SK-N-SH treated with all-trans-retinoic acid at 6 μM for 48 hours (cell line): ENCODE data around the gene VPS26A.

ENCODE experiments used
- ARNTL ChIP-seq: fragments of 450-650 bp; formaldehyde crosslinking; IDR thresholded peaks from 2 replicates; pipeline ENCODE4 v1.5.0; 2020; ENCODE audit warnings: low read depth, mild to moderate bottlenecking, moderate library complexity, borderline replicate concordance
- BACH2 ChIP-seq: fragments of 250-450 bp; sonication (Bioruptor Pico); IDR thresholded peaks from 2 replicates; pipeline ENCODE4 v1.9.0; 2021; ENCODE audit warnings: mild to moderate bottlenecking, borderline replicate concordance
- CSDC2 ChIP-seq: fragments of 250-450 bp; sonication (Bioruptor Pico); IDR thresholded peaks from 2 replicates; pipeline ENCODE4 v1.5.0; 2020; ENCODE audit warnings: mild to moderate bottlenecking, moderate library complexity
- GLIS3 ChIP-seq: fragments of 250-450 bp; sonication (Bioruptor Pico); IDR thresholded peaks from 2 replicates; pipeline ENCODE4 v1.5.0; 2020; ENCODE audit warnings: mild to moderate bottlenecking, moderate library complexity
- POU6F1 ChIP-seq: fragments of 250-450 bp; sonication (Bioruptor Pico); IDR thresholded peaks from 2 replicates; pipeline ENCODE4 v1.8.0; 2021; ENCODE audit warnings: low read depth, mild to moderate bottlenecking, moderate library complexity, borderline replicate concordance
- SNAI2 ChIP-seq: fragments of 250-450 bp; sonication (Bioruptor Pico); IDR thresholded peaks from 2 replicates; pipeline ENCODE4 v1.5.0; 2020; ENCODE audit warnings: mild to moderate bottlenecking, moderate library complexity
- TCF4 ChIP-seq: fragments of 250-450 bp; sonication (Bioruptor Pico); IDR thresholded peaks from 2 replicates; pipeline ENCODE4 v1.8.0; 2021; ENCODE audit warnings: mild to moderate bottlenecking, moderate library complexity, borderline replicate concordance
- ZFP30 ChIP-seq: fragments of 450-650 bp; formaldehyde crosslinking; IDR thresholded peaks from 2 replicates; pipeline ENCODE4 v1.5.0; 2022; ENCODE audit warnings: mild to moderate bottlenecking, moderate library complexity
- ZNF70 ChIP-seq: fragments of 450-650 bp; formaldehyde crosslinking; IDR thresholded peaks from 2 replicates; pipeline ENCODE4 v1.5.0; 2020; ENCODE audit warnings: mild to moderate bottlenecking, moderate library complexity
- TF ChIP-seq, protein P1 (sequence below): fragments of 250-450 bp; sonication (Bioruptor Pico); IDR thresholded peaks from 2 replicates; pipeline ENCODE4 v1.8.0; 2020; ENCODE audit warnings: mild to moderate bottlenecking, moderate library complexity, borderline replicate concordance

DNA sequence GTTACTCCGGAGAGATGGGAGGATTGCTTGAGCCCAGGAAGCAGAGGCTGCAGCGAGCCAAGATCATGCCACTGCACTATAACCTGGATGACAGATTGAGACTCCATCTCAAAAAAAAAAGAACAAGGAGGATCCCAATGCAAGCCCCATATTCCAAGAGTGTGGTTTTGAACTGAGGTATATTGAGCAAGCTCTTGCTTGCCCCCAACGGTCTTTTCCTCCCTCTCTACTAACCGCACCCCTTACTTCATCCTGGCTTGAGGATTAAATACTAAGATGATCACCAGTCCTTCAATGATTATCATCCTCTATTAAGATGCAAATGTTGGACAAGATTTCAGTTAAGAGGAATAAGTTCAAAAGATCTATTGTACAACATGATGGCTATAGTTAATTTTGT is 48.5 kb upstream of the VPS26A start:
- TF ChIP-seq TCF4 (CRISPR knock-in tag) (no peak), GLIS3 (CRISPR knock-in tag) (no peak), ARNTL (CRISPR knock-in tag) (no peak), BACH2 (CRISPR knock-in tag) (no peak), ZNF70 (CRISPR knock-in tag) (no peak), CSDC2 (CRISPR knock-in tag) (no peak), SNAI2 (no peak), ZFP30 (no peak), POU6F1 (no peak)
- TF ChIP-seq, protein P1, sequence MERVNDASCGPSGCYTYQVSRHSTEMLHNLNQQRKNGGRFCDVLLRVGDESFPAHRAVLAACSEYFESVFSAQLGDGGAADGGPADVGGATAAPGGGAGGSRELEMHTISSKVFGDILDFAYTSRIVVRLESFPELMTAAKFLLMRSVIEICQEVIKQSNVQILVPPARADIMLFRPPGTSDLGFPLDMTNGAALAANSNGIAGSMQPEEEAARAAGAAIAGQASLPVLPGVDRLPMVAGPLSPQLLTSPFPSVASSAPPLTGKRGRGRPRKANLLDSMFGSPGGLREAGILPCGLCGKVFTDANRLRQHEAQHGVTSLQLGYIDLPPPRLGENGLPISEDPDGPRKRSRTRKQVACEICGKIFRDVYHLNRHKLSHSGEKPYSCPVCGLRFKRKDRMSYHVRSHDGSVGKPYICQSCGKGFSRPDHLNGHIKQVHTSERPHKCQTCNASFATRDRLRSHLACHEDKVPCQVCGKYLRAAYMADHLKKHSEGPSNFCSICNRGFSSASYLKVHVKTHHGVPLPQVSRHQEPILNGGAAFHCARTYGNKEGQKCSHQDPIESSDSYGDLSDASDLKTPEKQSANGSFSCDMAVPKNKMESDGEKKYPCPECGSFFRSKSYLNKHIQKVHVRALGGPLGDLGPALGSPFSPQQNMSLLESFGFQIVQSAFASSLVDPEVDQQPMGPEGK: no peak
